K562 (cell line): Measurements from ENCODE around the gene KLHL29. TPM values are rescaled to one million over a fixed set of nuclear protein-coding genes. Genes with fewer than 3 reads are reported as not detected.

Experiments
- ATAC-seq: fragments of 200-7000 bp; cut with Tn5 transposase; 3 replicates; pipeline ENCODE4 v1.9.1; 2020; ENCODE audit warnings: moderate library complexity
- BruUV-seq: library from RNA; stranded (reverse); fragments of 400-500 nt; replicated peaks from 2 replicates; lab custom pipeline; 2021; lab: Mats Ljungman, UMichigan
- CTCF ChIA-PET: fragments of 300-600 bp; formaldehyde crosslinking; extraction: SDS; loops from one replicate; lab custom pipeline; 2021; ENCODE audit warnings: low intra/inter-chr PET ratio; lab: Yijun Ruan, JAX
- POLR2A ChIA-PET: fragments of 300-600, 350-650 bp; sonication (Branson Sonifier 250); formaldehyde crosslinking; extraction: SDS; loops from one replicate; lab custom pipeline; 2021; ENCODE audit warnings: antibody characterized with exemption, inconsistent platforms; lab: Yijun Ruan, JAX
- DNase-seq, 4 experiments: peaks; one replicate each; pipeline versions ENCODE4 v3.0.0 to v3.0.0-alpha.2; 2011 to 2018; ENCODE audit warnings: low spot score in 3 of 4, mixed read lengths in 3 of 4; ENCODE audit errors: extremely low read depth in 1 of 4
- FAIRE-seq: peaks from 2 replicates; lab custom pipeline; 2011; peaks lifted over from hg19 to GRCh38; lab: Jason Lieb, UNC
- H2AFZ ChIP-seq: 2 replicates; pipeline ENCODE4 v1.6.0; 2011; ENCODE audit warnings: low read depth, low read length, control low read depth, inconsistent platforms
- H3K27ac ChIP-seq: fragments of 200-600 bp; 3 replicates; pipeline ENCODE4 v1.8.0; 2011; ENCODE audit warnings: low read depth, mild to moderate bottlenecking, control low read depth, inconsistent platforms, low read length, moderate library complexity, mixed read lengths; ENCODE audit errors: extremely low read depth
- H3K27me3 ChIP-seq, 2 experiments: fragments of 300-600 bp in 1 of 2; 2 replicates in 1 of 2; 3 replicates in 1 of 2; pipeline versions ENCODE4 v1.6.0 to v1.8.0; 2011; ENCODE audit warnings: inconsistent platforms in 2 of 2, low read length in 2 of 2, mild to moderate bottlenecking in 1 of 2, mixed read lengths in 1 of 2, moderate library complexity in 1 of 2; ENCODE audit not compliant: control insufficient read depth in 2 of 2, insufficient read depth in 2 of 2
- H3K36me3 ChIP-seq: fragments of 300-600 bp; 3 replicates; pipeline ENCODE4 v1.8.0; 2011; ENCODE audit warnings: mild to moderate bottlenecking, low read length, inconsistent platforms; ENCODE audit not compliant: control insufficient read depth, insufficient read depth
- H3K4me1 ChIP-seq, 2 experiments: fragments of 200-600 bp in 1 of 2; replicated peaks in 1 of 2; 2 replicates in 1 of 2; 3 replicates in 1 of 2; pipeline versions ENCODE4 v1.5.1 to v1.8.0; 2011; ENCODE audit warnings: inconsistent platforms in 2 of 2, low read length in 2 of 2, mild to moderate bottlenecking in 1 of 2, mixed read lengths in 1 of 2, moderate library complexity in 1 of 2; ENCODE audit not compliant: control insufficient read depth in 2 of 2, insufficient read depth in 2 of 2
- H3K4me2 ChIP-seq: 2 replicates; pipeline ENCODE4 v1.6.1; 2011; ENCODE audit warnings: low read length, control low read depth, inconsistent platforms, mixed read lengths; ENCODE audit not compliant: insufficient read depth
- H3K4me3 ChIP-seq: fragments of 200-600 bp; sonication (generic), shearing (Covaris generic); 2 replicates; pipeline ENCODE4 v1.5.1; 2016; ENCODE audit warnings: control low read depth, inconsistent platforms
- H3K79me2 ChIP-seq: fragments of 200-600 bp; 3 replicates; pipeline ENCODE4 v1.8.0; 2011; ENCODE audit warnings: low read length, inconsistent platforms; ENCODE audit not compliant: control insufficient read depth, insufficient read depth
- H3K9ac ChIP-seq, 2 experiments: 2 replicates each; pipeline versions ENCODE4 v1.6.0 to v1.6.1; 2011; ENCODE audit warnings: low read depth in 2 of 2, low read length in 2 of 2, control low read depth in 1 of 2, inconsistent platforms in 1 of 2, mild to moderate bottlenecking in 1 of 2, mixed read lengths in 1 of 2; ENCODE audit not compliant: insufficient read depth in 1 of 2
- H3K9me1 ChIP-seq: one replicate; pipeline ENCODE4 v1.6.0; 2011; ENCODE audit warnings: inconsistent platforms, mild to moderate bottlenecking, low read length, moderate library complexity; ENCODE audit not compliant: control insufficient read depth, insufficient read depth
- H3K9me3 ChIP-seq: replicated peaks from 2 replicates; pipeline ENCODE4 v1.5.1; 2011; ENCODE audit warnings: low read depth, low read length, inconsistent platforms; ENCODE audit not compliant: control insufficient read depth, insufficient read depth
- H4K20me1 ChIP-seq: replicated peaks from 2 replicates; pipeline ENCODE4 v1.6.1; 2011; ENCODE audit warnings: low read length, inconsistent platforms, mixed read lengths; ENCODE audit not compliant: control insufficient read depth, insufficient read depth
- ASH1L ChIP-seq: fragments of 450-650 bp; IDR thresholded peaks from 2 replicates; pipeline ENCODE4 v1.6.1; 2018; ENCODE audit warnings: borderline replicate concordance, mild to moderate bottlenecking, low read depth; ENCODE audit not compliant: partially characterized antibody
- GABPA ChIP-seq: fragments of 200-800 bp; sonication (Bioruptor generic); conservative IDR thresholded peaks from 2 replicates; pipeline ENCODE4 v1.6.1; 2016; ENCODE audit warnings: low read depth, missing genetic modification characterization, missing compliant biosample characterization
- ZEB2 ChIP-seq: fragments of 450-650 bp; IDR thresholded peaks from 2 replicates; pipeline ENCODE4 v1.6.1; 2016
- ZNF384 ChIP-seq: IDR thresholded peaks from 2 replicates; pipeline ENCODE4 v1.6.1; 2012; ENCODE audit warnings: low read depth, low read length, improper control_type of control experiment
- WGBS: fragments of 100-300 bp; shearing (Covaris generic); methylation state at CpG from one replicate; pipeline ENCODE4 v1.1.6; 2016; ENCODE audit warnings: low coverage, mixed read lengths; ENCODE audit not compliant: insufficient coverage; ENCODE audit errors: missing lambda C conversion rate; 5-methylcytosine and 5-hydroxymethylcytosine counted together
- in situ Hi-C: fragments of 300-500 bp; cut with MboI; formaldehyde crosslinking; loops from 4 replicates; pipeline ENCODE4 v1.15.0; 2018; ENCODE audit warnings: inconsistent platforms, mixed read lengths
- intact Hi-C: fragments of 100-400 bp; cut with micrococcal nuclease; formaldehyde crosslinking; loops from 2 replicates; pipeline ENCODE4 v1.14.2; 2022
- polyA plus RNA-seq, 8 experiments: library from polyadenylated mRNA; depleted of rRNA in 4 of 8; stranded (reverse) in 5 of 8; unstranded in 3 of 8; fragments of >200 nt; fragmentation: Nextera tagmentation in 2 of 8; fragmentation: Illumina TruSeq in 1 of 8; extraction: Ambion mirVana in 2 of 8; extraction: Trizol in 1 of 8; gene quantifications; 2 replicates each; pipeline versions ENCODE4 v1.2.1 to v1.2.3, GENCODE V29; 2011 to 2014; ENCODE audit warnings: inconsistent platforms in 1 of 8, missing spikeins in 1 of 8
- total RNA-seq, 7 experiments: library from RNA; depleted of rRNA in 6 of 7; stranded (reverse); fragments of >200 nt in 6 of 7; fragmentation: Illumina TruSeq in 2 of 7; extraction: Trizol in 2 of 7; gene quantifications; 2 replicates each; pipeline versions ENCODE4 v1.2.1 to v1.2.3, GENCODE V29; 2011 to 2021; ENCODE audit warnings: low replicate concordance in 1 of 7
- TF ChIP-seq, protein P1 (sequence below): fragments of 200-800 bp; sonication (Bioruptor generic); IDR thresholded peaks from 2 replicates; pipeline ENCODE4 v1.6.1; 2017; ENCODE audit warnings: missing genetic modification characterization, missing compliant biosample characterization
- TF ChIP-seq, protein P2 (sequence below), 2 experiments: IDR thresholded peaks in 1 of 2; conservative IDR thresholded peaks in 1 of 2; 2 replicates each; pipeline ENCODE4 v1.6.1; 2016; ENCODE audit warnings: low read depth in 2 of 2, mild to moderate bottlenecking in 1 of 2, missing compliant biosample characterization in 1 of 2, missing genetic modification characterization in 1 of 2, moderate library complexity in 1 of 2
- TF ChIP-seq, protein P3 (sequence below): fragments of 250-450 bp; sonication (Bioruptor Pico); IDR thresholded peaks from 2 replicates; pipeline ENCODE4 v1.5.0; 2020; ENCODE audit warnings: mild to moderate bottlenecking
- TF ChIP-seq, protein P4 (sequence below), 2 experiments: fragments of 200-800 bp in 1 of 2; sonication (Bioruptor generic) in 1 of 2; sonication (generic) in 1 of 2; formaldehyde crosslinking in 1 of 2; IDR thresholded peaks in 1 of 2; conservative IDR thresholded peaks in 1 of 2; 2 replicates each; pipeline versions ENCODE4 v1.5.0 to v1.6.1; 2016 to 2020; ENCODE audit warnings: missing compliant biosample characterization in 1 of 2, missing genetic modification characterization in 1 of 2, missing genetic modification reagents in 1 of 2
- TF ChIP-seq, protein P5 (sequence below), 3 experiments: IDR thresholded peaks in 2 of 3; conservative IDR thresholded peaks in 1 of 3; 2 replicates each; pipeline ENCODE4 v1.5.1; 2011 to 2012; ENCODE audit warnings: low read length in 3 of 3, mild to moderate bottlenecking in 3 of 3, control low read depth in 2 of 3, improper control_type of control experiment in 1 of 3, inconsistent platforms in 1 of 3, low read depth in 1 of 3, mixed read lengths in 1 of 3, moderate library complexity in 1 of 3; ENCODE audit not compliant: insufficient read depth in 2 of 3

Gene KLHL29
- total and polyA plus RNA-seq, 9 of the 15 experiments (the other 6 are each of a cell fraction or from before 2014, with no cell fraction given), result 0.03 to 0.31 (median 0.08) TPM; not detected in 1

DNA sequence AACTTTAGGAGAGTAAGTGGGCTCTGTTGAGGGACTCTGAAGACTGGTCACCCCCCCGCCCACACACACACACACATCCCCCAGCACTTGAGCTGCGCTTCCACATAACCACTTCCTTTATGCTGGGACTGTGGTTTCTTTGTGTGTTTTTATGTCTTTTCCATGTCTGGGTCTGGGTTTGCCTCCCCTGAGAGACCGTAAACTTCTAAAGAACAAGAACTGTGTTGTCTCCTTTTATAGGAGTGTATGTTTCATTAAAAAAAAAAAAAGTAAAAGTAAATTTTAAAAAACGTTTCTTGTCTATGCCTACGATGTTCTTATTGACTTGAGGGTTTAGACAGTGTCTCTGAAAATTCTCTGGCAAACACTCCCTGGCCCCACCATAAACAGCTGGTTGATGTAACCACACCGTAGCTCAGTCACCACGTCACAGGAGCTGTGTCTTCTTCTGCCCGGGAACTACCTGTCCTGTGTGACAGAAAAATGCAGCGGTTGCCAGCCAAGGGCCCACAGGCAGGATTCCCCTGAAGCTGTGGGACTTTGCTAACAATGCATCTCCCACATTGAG, 68.0 kb downstream of the KLHL29 start:
- CTCF ChIA-PET, result no interaction called here
- intact Hi-C loops, result no loop called here
- POLR2A ChIA-PET, result no interaction called here
- Histone ChIP-seq H3K4me1 (peaks cover 0 to 6% of the 10 kb centered on the region in 2 experiments; a peak in 1 of 5 replicates), H3K4me3 (no peak overlapping the region), H3K4me2 (no peak overlapping the region), H4K20me1 (no peaks in the 10 kb centered on the region), H3K9ac (no peak overlapping the region), H3K79me2 (no peaks in the 10 kb centered on the region), H3K9me3 (no peaks in the 10 kb centered on the region), H3K27me3 (peaks cover 4 to 37% of the 10 kb centered on the region in 2 experiments; a peak in 4 of 5 replicates), H2AFZ (no peak overlapping the region), H3K36me3 (no peaks in the 10 kb centered on the region), H3K9me1 (no peaks in the 10 kb centered on the region), H3K27ac (no peak overlapping the region)
- ATAC-seq, result no peak
- no peak for FAIRE-seq
- 0% methylated on average over 9 of the region's 9 CpGs for WGBS
- in situ Hi-C loops, result no loop called here
- BruUV-seq, result no TSS peak
- DNase-seq, result no peak
- TF ChIP-seq, protein P1, sequence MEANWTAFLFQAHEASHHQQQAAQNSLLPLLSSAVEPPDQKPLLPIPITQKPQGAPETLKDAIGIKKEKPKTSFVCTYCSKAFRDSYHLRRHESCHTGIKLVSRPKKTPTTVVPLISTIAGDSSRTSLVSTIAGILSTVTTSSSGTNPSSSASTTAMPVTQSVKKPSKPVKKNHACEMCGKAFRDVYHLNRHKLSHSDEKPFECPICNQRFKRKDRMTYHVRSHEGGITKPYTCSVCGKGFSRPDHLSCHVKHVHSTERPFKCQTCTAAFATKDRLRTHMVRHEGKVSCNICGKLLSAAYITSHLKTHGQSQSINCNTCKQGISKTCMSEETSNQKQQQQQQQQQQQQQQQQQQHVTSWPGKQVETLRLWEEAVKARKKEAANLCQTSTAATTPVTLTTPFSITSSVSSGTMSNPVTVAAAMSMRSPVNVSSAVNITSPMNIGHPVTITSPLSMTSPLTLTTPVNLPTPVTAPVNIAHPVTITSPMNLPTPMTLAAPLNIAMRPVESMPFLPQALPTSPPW (CRISPR knock-in tag), result peak; percentile 62; the same call in 1 of the 2 replicates
- TF ChIP-seq ZNF384 (no peak), ZEB2 (no peak), GABPA (tag) (peak; percentile 34; the same call in 1 of the 2 replicates), ASH1L (no peak)
- TF ChIP-seq, protein P2, sequence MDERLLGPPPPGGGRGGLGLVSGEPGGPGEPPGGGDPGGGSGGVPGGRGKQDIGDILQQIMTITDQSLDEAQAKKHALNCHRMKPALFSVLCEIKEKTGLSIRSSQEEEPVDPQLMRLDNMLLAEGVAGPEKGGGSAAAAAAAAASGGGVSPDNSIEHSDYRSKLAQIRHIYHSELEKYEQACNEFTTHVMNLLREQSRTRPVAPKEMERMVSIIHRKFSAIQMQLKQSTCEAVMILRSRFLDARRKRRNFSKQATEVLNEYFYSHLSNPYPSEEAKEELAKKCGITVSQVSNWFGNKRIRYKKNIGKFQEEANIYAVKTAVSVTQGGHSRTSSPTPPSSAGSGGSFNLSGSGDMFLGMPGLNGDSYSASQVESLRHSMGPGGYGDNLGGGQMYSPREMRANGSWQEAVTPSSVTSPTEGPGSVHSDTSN (CRISPR knock-in tag; IDR thresholded peaks at IDR 0.05; ENCODE audit: low read depth), result no peak
- TF ChIP-seq, protein P2 (tag; conservative IDR thresholded peaks at IDR 0.05; ENCODE audit: low read depth), result no peak
- TF ChIP-seq, protein P3, sequence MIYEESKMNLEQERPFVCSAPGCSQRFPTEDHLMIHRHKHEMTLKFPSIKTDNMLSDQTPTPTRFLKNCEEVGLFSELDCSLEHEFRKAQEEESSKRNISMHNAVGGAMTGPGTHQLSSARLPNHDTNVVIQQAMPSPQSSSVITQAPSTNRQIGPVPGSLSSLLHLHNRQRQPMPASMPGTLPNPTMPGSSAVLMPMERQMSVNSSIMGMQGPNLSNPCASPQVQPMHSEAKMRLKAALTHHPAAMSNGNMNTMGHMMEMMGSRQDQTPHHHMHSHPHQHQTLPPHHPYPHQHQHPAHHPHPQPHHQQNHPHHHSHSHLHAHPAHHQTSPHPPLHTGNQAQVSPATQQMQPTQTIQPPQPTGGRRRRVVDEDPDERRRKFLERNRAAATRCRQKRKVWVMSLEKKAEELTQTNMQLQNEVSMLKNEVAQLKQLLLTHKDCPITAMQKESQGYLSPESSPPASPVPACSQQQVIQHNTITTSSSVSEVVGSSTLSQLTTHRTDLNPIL, result no peak
- TF ChIP-seq, protein P4, sequence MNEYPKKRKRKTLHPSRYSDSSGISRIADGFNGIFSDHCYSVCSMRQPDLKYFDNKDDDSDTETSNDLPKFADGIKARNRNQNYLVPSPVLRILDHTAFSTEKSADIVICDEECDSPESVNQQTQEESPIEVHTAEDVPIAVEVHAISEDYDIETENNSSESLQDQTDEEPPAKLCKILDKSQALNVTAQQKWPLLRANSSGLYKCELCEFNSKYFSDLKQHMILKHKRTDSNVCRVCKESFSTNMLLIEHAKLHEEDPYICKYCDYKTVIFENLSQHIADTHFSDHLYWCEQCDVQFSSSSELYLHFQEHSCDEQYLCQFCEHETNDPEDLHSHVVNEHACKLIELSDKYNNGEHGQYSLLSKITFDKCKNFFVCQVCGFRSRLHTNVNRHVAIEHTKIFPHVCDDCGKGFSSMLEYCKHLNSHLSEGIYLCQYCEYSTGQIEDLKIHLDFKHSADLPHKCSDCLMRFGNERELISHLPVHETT (CRISPR knock-in tag; conservative IDR thresholded peaks at IDR 0.05 in 1 of 2, IDR thresholded peaks at IDR 0.05 in 1 of 2), result 0 out of 4 replicates have a peak, but pooled peaks of 1 of the 2 experiments have one; percentile 40
- TF ChIP-seq, protein P5, sequence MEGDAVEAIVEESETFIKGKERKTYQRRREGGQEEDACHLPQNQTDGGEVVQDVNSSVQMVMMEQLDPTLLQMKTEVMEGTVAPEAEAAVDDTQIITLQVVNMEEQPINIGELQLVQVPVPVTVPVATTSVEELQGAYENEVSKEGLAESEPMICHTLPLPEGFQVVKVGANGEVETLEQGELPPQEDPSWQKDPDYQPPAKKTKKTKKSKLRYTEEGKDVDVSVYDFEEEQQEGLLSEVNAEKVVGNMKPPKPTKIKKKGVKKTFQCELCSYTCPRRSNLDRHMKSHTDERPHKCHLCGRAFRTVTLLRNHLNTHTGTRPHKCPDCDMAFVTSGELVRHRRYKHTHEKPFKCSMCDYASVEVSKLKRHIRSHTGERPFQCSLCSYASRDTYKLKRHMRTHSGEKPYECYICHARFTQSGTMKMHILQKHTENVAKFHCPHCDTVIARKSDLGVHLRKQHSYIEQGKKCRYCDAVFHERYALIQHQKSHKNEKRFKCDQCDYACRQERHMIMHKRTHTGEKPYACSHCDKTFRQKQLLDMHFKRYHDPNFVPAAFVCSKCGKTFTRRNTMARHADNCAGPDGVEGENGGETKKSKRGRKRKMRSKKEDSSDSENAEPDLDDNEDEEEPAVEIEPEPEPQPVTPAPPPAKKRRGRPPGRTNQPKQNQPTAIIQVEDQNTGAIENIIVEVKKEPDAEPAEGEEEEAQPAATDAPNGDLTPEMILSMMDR (IDR thresholded peaks at IDR 0.05 in 2 of 3, conservative IDR thresholded peaks at IDR 0.05 in 1 of 3; ENCODE audit: insufficient read depth in 2 of 3, low read depth in 1 of 3, low read length in 3 of 3), result no peak
